ENCODE results near the gene LAMB3.

LAMB3 gene

DNA sequence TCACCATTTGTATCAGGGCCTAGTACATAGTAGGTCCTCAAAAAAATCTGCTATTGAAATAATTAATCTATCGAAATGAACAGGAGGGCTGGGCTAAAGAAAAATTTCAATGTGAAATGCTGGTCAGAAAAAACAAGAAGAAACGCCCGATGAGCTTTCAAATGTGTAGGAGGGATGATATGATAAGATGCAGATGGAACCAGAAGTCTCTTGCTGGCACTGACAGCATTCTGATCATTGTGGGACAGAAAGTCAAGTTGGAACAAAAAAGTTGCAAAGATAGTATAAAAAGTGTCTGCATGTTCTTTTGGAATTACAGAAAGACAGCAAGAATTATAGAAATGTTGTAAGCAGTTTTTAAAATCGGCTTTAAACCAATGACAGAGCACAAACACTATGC lies 34.1 kb upstream of the LAMB3 start:
- POLR2A ChIA-PET: no interaction called here
- Histone ChIP-seq H3K4me1 (ENCODE audit: control insufficient read depth, insufficient read depth, low read length) (no peaks in the 10 kb centered on the region), H3K36me3 (ENCODE audit: control insufficient read depth in 2 of 2, insufficient read depth in 1 of 2, low read length in 2 of 2) (no peaks in the 10 kb centered on the region), H3K4me3 (ENCODE audit: low read depth, low read length) (no peak overlapping the region), H3K9me3 (ENCODE audit: control insufficient read depth, insufficient read depth, low read depth, low read length) (no peaks in the 10 kb centered on the region), H3K27ac (ENCODE audit: extremely low read depth, low read depth, low read length) (no peak overlapping the region)
- CTCF ChIA-PET: interaction anchor here (0.9 to 1.1 kb wide), 2 partner anchors 13 to 57 kb away, joined by 3 to 5 read pairs; no protein-coding TSS in a partner anchor
- TF ChIP-seq ZNF600 (tag by site-specific recombination; IDR thresholded peaks at IDR 0.05) (no peak), ZNF423 (tag by site-specific recombination; IDR thresholded peaks at IDR 0.05) (no peak), ZNF24 (tag by site-specific recombination; IDR thresholded peaks at IDR 0.05) (no peak), ZNF274 (IDR thresholded peaks at IDR 0.05; ENCODE audit: low read length) (no peak), ZNF274 (tag by site-specific recombination; IDR thresholded peaks at IDR 0.05; ENCODE audit: borderline replicate concordance) (no peak), ZNF658 (tag by site-specific recombination; IDR thresholded peaks at IDR 0.05) (no peak), ZSCAN30 (tag by site-specific recombination; IDR thresholded peaks at IDR 0.05) (no peak), ZNF335 (tag by site-specific recombination; conservative IDR thresholded peaks at IDR 0.05) (no peak), ZNF776 (tag by site-specific recombination; IDR thresholded peaks at IDR 0.05; ENCODE audit: borderline replicate concordance) (no peak), ZNF518A (tag by site-specific recombination; conservative IDR thresholded peaks at IDR 0.05; ENCODE audit: low read depth) (no peak)

DNA sequence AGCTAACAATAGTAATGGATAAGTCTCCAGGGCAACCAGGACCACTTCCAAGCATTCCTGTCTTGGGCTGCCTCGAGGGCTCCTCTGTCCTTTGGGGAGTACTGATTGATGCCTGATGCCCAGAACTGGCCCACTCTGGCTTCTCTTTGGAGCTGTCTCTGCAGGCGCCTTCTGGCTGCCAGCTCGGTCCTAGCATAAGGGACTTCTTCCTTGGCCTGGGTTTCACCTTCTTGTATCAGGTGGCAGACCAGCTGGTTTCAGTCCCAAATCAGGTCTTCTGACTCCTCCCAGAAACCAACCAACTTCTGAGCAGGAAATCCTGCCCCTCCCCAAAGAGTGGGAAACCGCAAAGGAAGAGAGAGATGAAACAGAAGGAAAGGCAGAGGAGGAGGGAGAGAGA lies 33.6 kb upstream of the LAMB3 start:
- Histone ChIP-seq H3K4me3 (ENCODE audit: low read depth, low read length) (no peak overlapping the region), H3K4me1 (ENCODE audit: control insufficient read depth, insufficient read depth, low read length) (no peaks in the 10 kb centered on the region)
- CTCF ChIA-PET: interaction anchor here (0.9 to 1.1 kb wide), 2 partner anchors 13 to 57 kb away, joined by 3 to 5 read pairs; no protein-coding TSS in a partner anchor

More for the DNA sequence above, 33.6 kb upstream of the LAMB3 start:
- Histone ChIP-seq H3K27ac (ENCODE audit: extremely low read depth, low read depth, low read length) (no peak overlapping the region), H3K9me3 (ENCODE audit: control insufficient read depth, insufficient read depth, low read depth, low read length) (no peaks in the 10 kb centered on the region), H3K36me3 (ENCODE audit: control insufficient read depth in 2 of 2, insufficient read depth in 1 of 2, low read length in 2 of 2) (no peaks in the 10 kb centered on the region)
- TF ChIP-seq ZNF138 (tag by site-specific recombination; IDR thresholded peaks at IDR 0.05; ENCODE audit: borderline replicate concordance) (no peak), ZNF843 (tag by site-specific recombination; IDR thresholded peaks at IDR 0.05) (no peak), ZNF354C (tag by site-specific recombination; IDR thresholded peaks at IDR 0.05; ENCODE audit: borderline replicate concordance, low read depth) (no peak), OSR2 (tag by site-specific recombination; IDR thresholded peaks at IDR 0.05) (no peak), ZNF121 (tag by site-specific recombination; IDR thresholded peaks at IDR 0.05) (no peak), ZNF223 (tag by site-specific recombination; IDR thresholded peaks at IDR 0.05) (no peak), ZNF366 (tag by site-specific recombination; conservative IDR thresholded peaks at IDR 0.05) (no peak), ZSCAN5A (tag by site-specific recombination; IDR thresholded peaks at IDR 0.05) (no peak), ZNF132 (tag by site-specific recombination; IDR thresholded peaks at IDR 0.05; ENCODE audit: borderline replicate concordance) (no peak), ZBTB17 (tag by site-specific recombination; IDR thresholded peaks at IDR 0.05) (no peak), ZNF426 (tag by site-specific recombination; IDR thresholded peaks at IDR 0.05) (no peak), SP2 (tag by site-specific recombination; IDR thresholded peaks at IDR 0.05) (no peak), ZSCAN23 (tag by site-specific recombination; IDR thresholded peaks at IDR 0.05) (no peak), SALL2 (tag by site-specific recombination; IDR thresholded peaks at IDR 0.05; ENCODE audit: borderline replicate concordance) (no peak)
- TF ChIP-seq, protein P1, sequence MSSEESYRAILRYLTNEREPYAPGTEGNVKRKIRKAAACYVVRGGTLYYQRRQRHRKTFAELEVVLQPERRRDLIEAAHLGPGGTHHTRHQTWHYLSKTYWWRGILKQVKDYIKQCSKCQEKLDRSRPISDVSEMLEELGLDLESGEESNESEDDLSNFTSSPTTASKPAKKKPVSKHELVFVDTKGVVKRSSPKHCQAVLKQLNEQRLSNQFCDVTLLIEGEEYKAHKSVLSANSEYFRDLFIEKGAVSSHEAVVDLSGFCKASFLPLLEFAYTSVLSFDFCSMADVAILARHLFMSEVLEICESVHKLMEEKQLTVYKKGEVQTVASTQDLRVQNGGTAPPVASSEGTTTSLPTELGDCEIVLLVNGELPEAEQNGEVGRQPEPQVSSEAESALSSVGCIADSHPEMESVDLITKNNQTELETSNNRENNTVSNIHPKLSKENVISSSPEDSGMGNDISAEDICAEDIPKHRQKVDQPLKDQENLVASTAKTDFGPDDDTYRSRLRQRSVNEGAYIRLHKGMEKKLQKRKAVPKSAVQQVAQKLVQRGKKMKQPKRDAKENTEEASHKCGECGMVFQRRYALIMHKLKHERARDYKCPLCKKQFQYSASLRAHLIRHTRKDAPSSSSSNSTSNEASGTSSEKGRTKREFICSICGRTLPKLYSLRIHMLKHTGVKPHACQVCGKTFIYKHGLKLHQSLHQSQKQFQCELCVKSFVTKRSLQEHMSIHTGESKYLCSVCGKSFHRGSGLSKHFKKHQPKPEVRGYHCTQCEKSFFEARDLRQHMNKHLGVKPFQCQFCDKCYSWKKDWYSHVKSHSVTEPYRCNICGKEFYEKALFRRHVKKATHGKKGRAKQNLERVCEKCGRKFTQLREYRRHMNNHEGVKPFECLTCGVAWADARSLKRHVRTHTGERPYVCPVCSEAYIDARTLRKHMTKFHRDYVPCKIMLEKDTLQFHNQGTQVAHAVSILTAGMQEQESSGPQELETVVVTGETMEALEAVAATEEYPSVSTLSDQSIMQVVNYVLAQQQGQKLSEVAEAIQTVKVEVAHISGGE (tag by site-specific recombination; conservative IDR thresholded peaks at IDR 0.05; ENCODE audit: low read depth): no peak
- POLR2A ChIA-PET: no interaction called here

All from HEK293 (cell line).